Measurements from ENCODE around the gene FASTK.

Gene FASTK

DNA sequence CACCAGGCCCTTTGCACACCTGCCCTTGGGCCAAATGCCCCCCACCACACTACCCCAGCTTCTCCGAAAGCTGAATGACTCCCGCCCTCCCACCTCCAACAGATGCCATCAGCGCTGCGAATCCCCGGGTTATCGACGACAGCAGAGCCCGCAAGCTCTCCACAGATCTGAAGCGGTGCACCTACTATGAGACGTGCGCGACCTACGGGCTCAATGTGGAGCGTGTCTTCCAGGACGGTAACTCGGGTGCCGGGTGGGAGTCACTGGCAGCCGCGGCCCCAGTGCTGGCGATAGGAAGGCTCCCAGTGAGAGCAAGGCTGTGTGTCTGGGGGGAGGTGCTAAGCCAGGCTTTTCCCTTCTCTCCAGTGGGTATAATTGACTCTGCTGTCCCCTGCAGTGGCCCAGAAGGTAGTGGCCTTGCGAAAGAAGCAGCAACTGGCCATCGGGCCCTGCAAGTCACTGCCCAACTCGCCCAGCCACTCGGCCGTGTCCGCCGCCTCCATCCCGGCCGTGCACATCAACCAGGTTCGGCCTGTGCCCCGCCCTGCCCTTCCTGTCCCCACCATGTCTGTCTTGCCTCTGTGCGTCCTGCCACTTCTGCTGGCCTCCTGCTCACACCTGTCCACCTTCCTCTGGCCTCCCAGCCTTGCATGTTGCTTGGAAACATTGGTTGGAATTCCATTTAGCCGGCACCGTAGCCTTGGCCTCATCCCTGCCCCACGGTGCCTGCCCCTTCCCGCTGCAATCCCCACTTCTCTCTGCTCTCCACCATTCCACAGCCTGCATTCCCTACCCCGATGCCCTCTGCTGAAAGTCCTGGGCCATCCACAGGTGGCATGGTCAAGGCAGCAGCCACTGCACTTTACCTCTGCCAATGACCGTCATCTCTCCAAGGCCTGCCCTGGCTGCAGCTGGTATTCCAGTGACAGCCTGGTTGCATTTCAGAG lies 37.8 kb upstream of the FASTK start:
- DNase-seq (ENCODE audit: low read depth): no peak

DNA sequence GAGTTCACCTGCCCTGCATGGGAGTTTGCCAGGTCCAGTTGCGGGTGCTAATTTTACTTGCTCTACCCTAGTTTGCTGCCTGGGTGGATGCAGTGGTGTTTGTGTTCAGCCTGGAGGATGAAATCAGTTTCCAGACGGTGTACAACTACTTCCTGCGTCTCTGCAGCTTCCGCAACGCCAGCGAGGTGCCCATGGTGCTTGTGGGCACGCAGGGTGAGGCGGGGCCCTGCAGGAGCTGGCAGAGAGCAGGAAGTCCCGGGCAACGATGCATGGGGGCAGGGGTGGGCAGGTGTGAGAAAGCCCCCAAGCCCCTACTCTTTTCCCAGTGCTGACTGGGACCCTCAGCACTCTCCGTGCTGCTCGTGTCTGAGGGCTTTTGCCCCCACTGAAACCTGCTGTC lies 37.0 kb upstream of the FASTK start:
- no peak for DNase-seq (ENCODE audit: low read depth)

DNA sequence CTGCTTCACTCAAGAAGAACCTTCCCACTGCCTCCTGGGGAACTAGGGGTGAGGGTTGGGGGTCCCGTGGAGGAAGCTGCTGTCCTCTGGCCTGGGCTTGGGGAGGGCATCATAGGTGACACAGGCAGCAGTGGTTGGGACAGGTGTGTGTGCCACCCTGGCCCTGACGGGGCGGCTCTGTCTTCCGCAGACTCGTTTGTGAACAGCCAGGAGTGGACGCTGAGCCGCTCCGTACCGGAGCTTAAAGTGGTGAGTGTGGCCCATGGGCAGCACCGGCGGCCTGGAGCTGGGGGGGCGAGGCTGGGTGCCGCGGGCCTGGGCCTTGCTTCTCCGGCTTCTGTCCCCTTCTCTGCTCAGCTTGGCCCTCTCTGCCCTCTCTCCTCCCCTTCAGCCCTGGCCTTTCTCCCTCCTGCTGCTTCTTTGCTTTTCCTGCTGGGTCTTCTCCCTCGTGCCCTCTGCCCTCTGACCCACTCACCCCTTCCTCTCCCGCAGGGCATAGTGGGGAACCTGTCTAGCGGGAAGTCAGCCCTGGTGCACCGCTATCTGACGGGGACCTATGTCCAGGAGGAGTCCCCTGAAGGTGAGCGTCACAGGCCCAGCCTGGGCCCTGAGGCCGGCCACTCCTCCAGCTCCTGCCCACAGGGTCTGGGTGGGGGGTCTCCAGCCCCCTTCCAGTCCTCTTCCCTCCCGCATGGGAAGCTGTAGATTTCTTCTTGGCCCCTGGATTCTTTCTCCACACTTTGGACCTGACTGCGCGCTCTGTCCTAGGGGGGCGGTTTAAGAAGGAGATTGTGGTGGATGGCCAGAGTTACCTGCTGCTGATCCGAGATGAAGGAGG lies 36.2 kb upstream of the FASTK start:
- DNase-seq (ENCODE audit: low read depth): no peak

DNA sequence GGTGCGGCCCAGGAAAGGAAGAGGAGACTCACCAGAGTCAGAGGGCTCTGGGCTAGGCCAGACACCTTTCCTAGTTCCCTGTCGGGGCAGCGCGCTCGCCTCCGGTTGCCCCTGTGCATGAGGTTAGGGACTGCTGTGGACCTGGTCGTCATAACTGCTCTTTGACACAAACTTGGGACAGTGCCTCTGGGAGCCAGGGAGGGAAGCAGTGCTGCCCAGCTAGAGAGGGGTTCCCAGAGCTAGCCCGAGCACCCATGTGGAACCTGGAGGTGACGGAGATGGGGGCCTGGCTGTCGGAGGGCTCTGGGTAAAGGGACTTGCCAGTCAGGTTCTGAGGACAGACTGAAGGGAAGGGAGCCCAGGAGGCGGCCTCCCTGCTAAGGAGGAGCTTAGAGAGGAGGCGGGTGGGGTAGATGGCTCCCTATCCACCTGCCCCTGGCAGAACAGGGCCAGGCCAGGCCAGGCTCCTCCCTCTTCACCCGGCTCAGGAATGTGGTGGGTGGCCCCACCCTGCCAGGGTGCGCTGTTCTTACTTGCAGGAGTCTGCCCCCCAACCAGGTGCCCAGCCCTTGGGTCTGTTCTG lies 35.3 kb upstream of the FASTK start:
- no peak for DNase-seq (ENCODE audit: low read depth)

DNA sequence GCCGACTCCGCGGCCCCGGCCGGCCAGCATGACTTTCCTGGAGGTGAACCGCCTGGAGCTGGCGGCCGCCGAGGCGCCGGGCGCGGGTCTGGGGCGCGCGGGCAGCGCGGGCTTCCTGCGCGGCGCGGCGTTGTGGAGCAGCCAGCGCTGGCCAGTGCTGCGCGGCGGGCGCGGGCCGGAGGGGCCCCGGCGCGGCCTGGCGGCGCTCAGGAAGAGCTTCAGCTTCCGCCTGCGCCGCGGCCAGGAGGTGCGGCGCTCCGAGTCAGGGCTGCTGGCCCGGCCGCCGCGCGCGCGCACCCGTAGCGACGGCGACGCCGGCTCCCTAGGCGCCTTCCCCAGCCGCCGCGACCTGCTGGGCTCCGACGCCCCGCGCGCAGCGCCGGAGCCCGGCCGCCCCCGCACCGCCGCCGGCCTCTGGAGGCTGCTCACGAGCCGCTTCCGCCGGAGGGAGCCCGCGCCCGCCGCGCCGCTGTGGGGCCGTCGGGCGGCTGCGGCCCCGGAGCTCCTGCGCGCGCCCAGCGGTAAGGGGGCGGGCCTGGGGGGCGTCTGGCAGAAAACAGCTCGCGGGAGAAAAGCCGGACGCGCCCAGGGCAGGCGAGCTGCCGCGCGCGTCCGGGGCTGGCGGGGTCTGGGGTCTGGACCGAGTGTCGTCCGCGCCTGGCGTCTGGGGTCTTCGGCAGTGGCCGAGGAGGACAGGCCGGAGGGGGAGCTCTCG lies 34.7 kb upstream of the FASTK start:
- DNase-seq (ENCODE audit: low read depth): peak; percentile 12

DNA sequence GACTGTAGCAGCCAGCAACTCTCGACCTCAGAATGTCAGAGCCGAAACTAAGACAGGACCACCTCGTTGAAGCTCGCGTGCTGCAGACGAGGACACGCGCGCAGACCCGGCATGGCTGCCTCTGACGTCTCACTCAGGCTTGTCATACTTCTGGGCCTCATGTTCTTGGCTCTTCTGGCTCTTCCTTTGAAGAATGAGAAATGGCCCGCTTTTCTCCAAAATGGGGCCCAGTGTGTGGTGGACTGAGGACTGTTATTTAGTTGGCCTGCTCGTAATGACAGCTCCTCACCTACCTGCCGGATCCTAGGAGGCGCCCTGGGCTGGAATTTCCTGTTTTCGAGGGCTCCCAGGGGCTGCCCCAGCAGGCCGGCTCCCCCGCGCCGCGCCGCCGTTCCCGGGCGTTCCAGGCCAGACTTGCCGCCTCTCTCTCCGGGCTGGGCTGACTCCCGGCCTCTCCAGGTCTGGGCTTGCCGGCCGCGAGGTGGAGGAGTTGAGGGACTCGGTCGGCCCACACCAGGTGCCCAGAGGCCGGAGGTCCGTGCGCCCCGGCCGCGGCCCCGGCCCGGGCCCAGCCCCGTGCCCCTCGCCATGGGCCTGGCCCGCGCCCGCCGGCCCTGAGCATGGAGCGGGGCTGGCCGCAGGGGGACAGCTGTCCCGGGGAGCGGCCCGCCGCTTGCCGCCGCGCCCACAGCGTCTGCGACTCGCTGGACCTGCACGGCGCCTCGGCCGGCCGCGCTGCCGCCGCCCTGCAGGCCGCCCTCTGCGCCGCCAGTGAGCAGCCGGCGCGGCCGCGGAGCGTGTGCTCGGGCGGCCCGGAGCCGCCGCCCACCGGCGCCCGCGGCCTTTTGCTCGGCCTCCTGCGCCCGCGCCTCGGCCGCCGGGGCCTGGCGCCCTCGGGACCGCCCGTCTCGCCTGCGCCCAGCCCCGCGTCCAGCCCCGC lies 33.8 kb upstream of the FASTK start:
- DNase-seq (ENCODE audit: low read depth): no peak

DNA sequence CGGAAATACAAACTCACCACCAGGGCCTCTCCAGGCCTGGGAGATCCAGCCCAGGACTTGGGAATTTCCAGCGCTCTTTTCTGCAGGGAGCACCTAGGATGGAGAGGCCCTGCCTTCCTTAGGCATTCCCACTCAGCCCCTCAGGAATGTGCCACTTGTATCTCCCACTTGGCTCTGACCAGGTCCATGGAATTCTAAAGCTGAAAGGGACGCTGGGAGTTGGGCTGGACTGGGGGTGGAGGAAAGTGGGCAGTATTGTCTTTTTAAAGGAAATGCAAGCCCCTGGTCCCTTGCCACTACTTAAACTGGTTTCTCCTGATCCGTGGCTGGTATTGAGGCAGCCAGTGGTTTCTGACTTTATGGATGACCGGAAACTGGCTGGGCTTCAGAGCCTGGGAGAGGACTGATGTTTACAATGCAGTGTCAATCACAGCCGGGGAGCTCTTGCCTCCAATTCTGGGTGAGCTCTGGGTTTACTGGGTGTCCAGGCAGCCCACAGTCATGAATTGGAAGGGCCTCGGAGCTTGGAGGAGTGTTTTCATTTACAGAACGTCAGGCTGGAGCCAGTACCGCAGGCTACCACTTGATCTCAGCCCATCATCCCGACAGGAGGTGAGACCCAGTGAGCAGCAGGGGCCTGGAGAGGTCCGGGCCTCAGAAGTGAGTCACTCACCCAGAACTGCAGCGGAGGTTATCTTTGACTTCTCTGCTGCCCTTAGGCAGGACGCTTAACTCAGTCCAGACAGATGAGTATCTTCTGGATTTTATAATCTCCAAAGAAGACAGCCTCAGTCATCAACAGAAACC lies 32.9 kb upstream of the FASTK start:
- DNase-seq (ENCODE audit: low read depth): no peak

DNA sequence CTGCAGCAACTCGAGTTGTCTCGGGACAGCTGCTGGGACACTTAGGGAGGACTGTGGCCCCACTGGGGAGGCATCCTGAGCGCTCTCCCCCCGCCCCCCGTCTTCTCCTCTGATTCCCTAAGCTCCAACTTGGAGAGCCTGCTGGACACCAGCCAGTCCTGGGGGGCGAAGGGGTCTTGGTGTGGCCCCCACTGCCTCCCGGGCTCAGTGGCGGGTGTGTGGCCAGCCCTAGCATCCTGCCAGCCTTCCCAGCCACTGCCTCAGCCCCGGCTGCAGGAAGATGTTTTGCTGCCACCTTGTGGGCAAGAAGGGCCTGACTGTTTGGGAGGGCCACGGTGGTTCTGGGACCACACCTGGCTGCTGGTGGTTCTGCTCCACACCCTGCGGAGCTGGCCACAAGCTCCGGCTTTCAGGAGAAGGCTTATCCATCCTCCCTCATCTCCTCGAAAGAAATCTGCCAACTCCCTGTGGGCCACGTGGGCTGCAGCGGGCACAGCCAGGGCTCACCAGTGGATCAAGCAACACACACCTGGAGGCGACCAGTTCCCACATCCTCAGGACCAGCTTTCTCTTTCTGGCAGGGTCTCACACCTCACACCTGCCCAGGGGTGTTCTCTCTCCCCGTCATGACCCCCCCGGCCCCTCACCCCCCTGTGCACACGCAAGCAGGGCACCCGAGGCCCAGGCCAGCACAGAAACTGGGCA lies 30.5 kb upstream of the FASTK start:
- DNase-seq (ENCODE audit: low read depth): peak; percentile 64

DNA sequence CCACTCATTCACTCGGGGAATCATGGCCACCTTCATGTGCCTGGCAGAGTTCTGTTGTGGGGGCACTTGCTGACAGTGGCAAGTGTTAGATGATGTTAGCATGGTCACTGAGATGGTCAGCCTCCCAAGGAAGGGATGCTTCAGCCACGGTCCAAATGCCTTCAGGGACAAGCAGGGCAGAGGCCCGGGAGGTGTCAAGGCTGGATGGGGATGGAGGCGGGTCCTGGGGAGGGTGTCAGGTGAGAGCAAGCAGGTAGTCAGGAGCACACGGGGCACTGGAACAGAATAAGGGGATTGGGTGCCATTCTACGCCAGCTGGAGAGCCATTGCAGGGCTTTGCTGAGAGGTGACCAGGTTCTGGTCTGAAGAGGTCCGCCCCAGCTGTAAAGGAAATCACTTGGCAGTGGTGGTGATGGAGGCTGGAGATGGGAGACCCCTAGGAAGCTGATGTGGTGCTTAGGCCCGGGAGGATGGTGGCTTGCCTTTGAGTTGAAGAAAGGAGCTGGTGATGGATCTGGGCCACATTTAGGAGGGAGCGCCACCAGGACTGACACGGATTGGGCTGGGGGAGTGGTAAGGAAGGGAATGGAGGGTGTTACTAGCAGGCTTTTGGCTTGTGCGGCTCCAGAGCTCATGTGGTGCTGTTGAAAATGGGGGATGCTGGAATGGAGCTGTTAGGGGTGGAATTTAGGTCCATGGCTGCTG lies 29.8 kb upstream of the FASTK start:
- no peak for DNase-seq (ENCODE audit: low read depth)

DNA sequence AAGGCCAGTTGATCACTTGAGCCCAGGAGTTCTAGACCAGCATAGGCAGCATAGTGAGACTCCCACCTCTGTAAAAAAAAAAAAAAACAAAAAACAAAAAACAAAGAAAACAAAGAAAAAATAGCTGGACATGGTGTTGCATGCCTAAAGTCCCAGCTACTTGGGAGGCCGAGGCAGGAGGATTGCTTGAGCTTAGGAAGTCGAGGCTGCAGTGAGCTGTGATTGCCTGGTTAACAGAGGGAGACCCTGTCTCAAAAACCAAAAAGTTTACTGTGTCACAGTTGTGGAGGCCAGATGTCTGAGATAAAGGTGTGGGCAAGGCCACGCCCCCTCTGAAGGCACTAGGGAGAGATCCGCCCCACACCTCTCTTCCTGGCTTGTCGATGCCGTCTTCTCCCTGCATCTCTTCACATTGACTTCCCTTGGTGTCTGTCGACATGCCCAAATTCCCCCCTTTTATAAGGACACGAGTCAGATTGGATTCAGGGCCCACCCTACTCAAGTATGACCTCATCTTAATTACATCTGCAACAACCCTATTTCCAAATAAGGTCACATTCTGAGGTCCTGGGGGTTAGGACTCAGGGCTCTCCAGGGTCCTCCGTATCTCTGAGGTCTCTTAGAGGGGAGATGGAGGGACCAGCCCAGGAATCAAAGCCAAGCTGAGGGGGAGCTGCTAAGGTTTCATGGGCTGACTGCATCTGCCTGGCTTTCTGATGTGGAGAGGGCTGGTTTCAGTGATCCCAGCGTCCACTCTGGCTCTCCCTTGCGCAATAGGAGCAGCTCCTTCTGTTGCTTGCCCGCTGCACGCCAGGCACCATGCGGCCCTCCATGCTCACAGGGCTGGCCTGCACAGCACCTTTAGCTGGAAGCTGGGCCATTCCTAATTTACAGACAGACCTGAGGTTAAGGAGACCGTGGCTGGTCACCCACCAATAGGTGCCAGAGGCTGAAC lies 28.8 kb upstream of the FASTK start:
- DNase-seq (ENCODE audit: low read depth): no peak

DNA sequence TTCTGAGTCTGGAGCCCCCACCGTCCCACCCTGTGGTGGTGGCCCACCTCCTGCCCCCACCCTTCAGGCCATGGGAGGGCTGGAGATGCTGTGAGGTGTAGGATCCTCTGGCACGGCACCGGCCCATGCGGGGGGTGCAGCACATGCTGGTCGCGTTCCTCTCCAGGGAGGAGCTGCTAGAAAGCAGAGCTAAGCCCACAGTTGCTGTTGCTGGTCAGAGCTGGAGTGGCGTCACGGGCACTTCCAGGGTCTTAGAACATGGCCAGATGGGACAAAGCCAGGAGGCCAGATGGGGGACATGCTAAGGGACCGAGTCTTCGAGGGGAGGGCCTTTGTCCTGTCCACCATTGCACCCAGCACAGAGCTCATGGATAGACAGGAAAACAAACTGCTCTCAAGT lies 27.3 kb upstream of the FASTK start:
- DNase-seq (ENCODE audit: low read depth): no peak

DNA sequence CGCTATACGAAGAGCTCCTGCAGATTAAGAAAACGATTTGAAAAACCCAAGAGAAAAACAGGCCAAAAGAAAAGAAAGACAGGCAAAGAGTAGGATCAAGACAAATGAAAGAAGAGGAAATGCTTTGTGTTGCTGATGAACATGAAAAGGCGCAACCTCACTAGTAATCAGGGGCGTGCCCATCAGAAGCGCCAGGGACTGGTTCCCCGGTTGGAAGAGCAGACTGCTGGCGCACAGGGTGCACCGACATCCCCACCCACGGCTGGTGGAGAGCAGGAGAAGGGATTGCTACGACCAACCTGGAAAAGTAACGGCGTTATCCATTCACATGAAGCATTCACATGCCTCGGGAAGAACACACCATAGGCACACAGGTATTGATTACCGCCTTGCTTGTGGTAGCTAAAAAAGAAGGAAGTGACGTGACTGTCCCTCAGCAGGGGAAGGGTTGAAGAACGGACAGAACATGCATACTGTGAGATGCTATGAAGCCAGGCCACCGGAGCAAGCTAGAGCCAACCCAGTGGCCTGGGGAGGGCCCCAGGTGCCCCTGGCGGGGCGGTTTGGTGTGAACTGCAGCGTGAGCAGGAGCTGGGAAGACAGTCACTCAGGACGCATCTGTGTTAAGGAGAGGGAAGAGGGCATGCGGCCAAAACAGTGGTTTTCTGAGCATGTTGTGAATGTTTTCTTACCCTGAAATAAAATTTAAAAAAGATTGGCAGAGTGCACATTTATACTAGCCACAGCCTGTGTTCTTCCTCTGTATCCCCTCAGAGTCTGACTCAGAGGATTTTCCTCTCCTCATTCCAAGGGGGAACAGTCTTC lies 24.0 kb upstream of the FASTK start:
- no peak for DNase-seq (ENCODE audit: low read depth)

DNA sequence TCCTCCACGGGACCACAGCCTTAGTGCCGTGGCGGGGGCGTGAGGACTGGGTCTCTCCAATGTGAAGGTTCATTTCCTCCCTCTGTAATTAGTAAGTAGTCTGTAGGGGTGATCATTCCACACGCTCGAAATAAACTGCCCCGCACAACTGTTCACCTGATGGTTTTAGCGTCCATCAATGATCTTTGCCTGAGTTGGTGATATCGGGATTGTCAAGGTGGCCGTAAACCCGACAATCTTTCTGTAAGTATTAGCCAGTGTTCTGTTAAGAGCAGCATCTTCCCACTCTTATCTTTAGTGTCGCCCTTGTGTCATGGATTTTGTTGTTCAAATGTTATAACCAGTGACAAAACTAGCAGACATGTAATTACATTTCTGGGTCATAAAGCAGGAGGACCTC lies 23.4 kb upstream of the FASTK start:
- no peak for DNase-seq (ENCODE audit: low read depth)

DNA sequence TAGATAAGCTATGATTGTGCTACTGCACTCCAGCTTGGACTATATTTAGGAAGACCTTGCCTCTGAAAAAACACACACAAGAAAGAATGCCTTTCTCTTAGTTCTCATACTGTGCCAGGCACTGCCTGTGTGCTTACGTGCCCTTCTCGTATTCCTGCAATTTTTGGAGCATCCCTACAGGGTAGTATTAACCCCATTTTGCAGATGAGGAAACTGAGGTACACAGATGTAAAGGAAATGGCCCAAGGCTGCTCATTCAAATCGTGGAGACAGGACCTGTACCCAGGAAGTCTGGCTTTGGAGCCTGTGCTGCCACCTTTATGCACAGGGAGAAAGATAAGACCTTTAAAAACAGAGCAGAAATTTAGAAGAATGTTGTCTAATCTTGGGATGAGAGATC lies 22.4 kb upstream of the FASTK start:
- no peak for DNase-seq (ENCODE audit: low read depth)

DNA sequence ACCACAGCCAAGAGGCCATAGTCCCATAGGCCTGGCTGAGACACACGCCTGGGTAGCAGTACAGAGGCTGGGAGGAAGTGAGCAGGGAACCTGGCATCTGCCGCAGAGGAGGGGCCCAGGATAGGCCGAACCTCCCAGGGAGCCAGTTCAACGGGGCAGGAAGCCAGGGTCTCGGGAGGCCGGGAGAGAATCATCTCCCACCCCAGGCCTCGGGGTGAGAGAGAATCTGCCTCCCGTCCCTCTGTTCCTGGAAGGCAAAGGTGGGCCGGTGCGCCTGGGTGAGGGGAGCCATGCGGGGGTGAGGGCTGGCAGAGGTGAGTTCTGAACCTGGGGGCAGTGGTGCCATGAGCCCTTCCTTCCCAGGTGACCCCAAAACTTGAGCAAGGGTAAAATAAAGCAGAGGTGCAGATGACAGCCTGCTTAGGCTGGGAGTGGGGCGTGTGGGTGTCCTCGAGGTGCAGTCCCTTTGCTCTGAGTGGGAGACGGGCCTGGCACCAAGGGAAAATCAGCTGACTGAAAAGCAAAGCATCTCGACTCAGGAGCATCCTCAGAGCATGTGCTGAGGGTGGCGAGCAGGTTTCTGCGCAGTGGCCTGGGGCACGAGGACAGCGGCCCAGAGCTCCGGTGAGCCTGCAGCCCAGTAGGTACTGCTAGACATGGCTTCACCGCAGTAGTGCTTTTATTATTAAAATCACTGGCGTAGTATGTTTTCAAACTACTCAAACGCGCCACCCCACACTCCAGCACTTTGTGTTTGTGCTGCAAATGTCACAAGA lies 21.2 kb upstream of the FASTK start:
- no peak for DNase-seq (ENCODE audit: low read depth)

DNA sequence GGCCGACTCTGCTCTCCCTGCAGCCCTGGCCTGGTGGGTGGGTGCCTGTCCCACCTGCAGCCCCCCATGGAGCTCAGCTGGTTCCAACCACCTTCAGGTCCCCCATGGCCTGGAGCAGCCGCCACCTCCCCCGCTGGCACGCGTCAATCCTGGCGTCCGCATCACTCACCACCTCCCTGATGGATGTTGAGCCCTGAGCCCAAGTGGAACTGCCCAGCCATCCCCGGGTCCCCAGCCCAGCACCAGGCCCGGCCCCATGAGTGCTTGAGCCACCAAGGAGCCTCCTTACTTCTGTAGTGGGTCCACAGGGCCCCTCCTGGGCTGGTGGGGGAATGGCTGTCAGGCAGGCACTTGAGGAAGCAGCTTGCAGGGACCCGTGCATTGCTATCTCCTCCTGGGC lies 20.3 kb upstream of the FASTK start:
- no peak for DNase-seq (ENCODE audit: low read depth)
